K562 (cell line): Measurements from ENCODE around the gene TOX3. TPM values are rescaled to one million over a fixed set of nuclear protein-coding genes. Genes with fewer than 3 reads are reported as not detected.

Experiments used
- ATAC-seq: fragments of 200-7000 bp; cut with Tn5 transposase; 3 replicates; pipeline ENCODE4 v1.9.1; 2020; ENCODE audit warnings: moderate library complexity
- BruUV-seq: library from RNA; stranded (reverse); fragments of 400-500 nt; replicated peaks from 2 replicates; lab custom pipeline; 2021; lab: Mats Ljungman, UMichigan
- CTCF ChIA-PET: fragments of 300-600 bp; formaldehyde crosslinking; extraction: SDS; loops from one replicate; lab custom pipeline; 2021; ENCODE audit warnings: low intra/inter-chr PET ratio; lab: Yijun Ruan, JAX
- POLR2A ChIA-PET: fragments of 300-600, 350-650 bp; sonication (Branson Sonifier 250); formaldehyde crosslinking; extraction: SDS; loops from one replicate; lab custom pipeline; 2021; ENCODE audit warnings: antibody characterized with exemption, inconsistent platforms; lab: Yijun Ruan, JAX
- DNase-seq, 4 experiments: peaks; one replicate each; pipeline versions ENCODE4 v3.0.0 to v3.0.0-alpha.2; 2011 to 2018; ENCODE audit warnings: low spot score in 3 of 4, mixed read lengths in 3 of 4; ENCODE audit errors: extremely low read depth in 1 of 4
- FAIRE-seq: peaks from 2 replicates; lab custom pipeline; 2011; peaks lifted over from hg19 to GRCh38; lab: Jason Lieb, UNC
- H2AFZ ChIP-seq: 2 replicates; pipeline ENCODE4 v1.6.0; 2011; ENCODE audit warnings: low read depth, low read length, control low read depth, inconsistent platforms
- H3K27ac ChIP-seq: fragments of 200-600 bp; 3 replicates; pipeline ENCODE4 v1.8.0; 2011; ENCODE audit warnings: low read depth, mild to moderate bottlenecking, control low read depth, inconsistent platforms, low read length, moderate library complexity, mixed read lengths; ENCODE audit errors: extremely low read depth
- H3K27me3 ChIP-seq, 2 experiments: fragments of 300-600 bp in 1 of 2; 2 replicates in 1 of 2; 3 replicates in 1 of 2; pipeline versions ENCODE4 v1.6.0 to v1.8.0; 2011; ENCODE audit warnings: inconsistent platforms in 2 of 2, low read length in 2 of 2, mild to moderate bottlenecking in 1 of 2, mixed read lengths in 1 of 2, moderate library complexity in 1 of 2; ENCODE audit not compliant: control insufficient read depth in 2 of 2, insufficient read depth in 2 of 2
- H3K36me3 ChIP-seq: fragments of 300-600 bp; 3 replicates; pipeline ENCODE4 v1.8.0; 2011; ENCODE audit warnings: mild to moderate bottlenecking, low read length, inconsistent platforms; ENCODE audit not compliant: control insufficient read depth, insufficient read depth
- H3K4me1 ChIP-seq, 2 experiments: fragments of 200-600 bp in 1 of 2; replicated peaks in 1 of 2; 2 replicates in 1 of 2; 3 replicates in 1 of 2; pipeline versions ENCODE4 v1.5.1 to v1.8.0; 2011; ENCODE audit warnings: inconsistent platforms in 2 of 2, low read length in 2 of 2, mild to moderate bottlenecking in 1 of 2, mixed read lengths in 1 of 2, moderate library complexity in 1 of 2; ENCODE audit not compliant: control insufficient read depth in 2 of 2, insufficient read depth in 2 of 2
- H3K4me2 ChIP-seq: 2 replicates; pipeline ENCODE4 v1.6.1; 2011; ENCODE audit warnings: low read length, control low read depth, inconsistent platforms, mixed read lengths; ENCODE audit not compliant: insufficient read depth
- H3K4me3 ChIP-seq: fragments of 200-600 bp; sonication (generic), shearing (Covaris generic); 2 replicates; pipeline ENCODE4 v1.5.1; 2016; ENCODE audit warnings: control low read depth, inconsistent platforms
- H3K79me2 ChIP-seq: fragments of 200-600 bp; 3 replicates; pipeline ENCODE4 v1.8.0; 2011; ENCODE audit warnings: low read length, inconsistent platforms; ENCODE audit not compliant: control insufficient read depth, insufficient read depth
- H3K9ac ChIP-seq, 2 experiments: 2 replicates each; pipeline versions ENCODE4 v1.6.0 to v1.6.1; 2011; ENCODE audit warnings: low read depth in 2 of 2, low read length in 2 of 2, control low read depth in 1 of 2, inconsistent platforms in 1 of 2, mild to moderate bottlenecking in 1 of 2, mixed read lengths in 1 of 2; ENCODE audit not compliant: insufficient read depth in 1 of 2
- H3K9me1 ChIP-seq: one replicate; pipeline ENCODE4 v1.6.0; 2011; ENCODE audit warnings: inconsistent platforms, mild to moderate bottlenecking, low read length, moderate library complexity; ENCODE audit not compliant: control insufficient read depth, insufficient read depth
- H3K9me3 ChIP-seq: replicated peaks from 2 replicates; pipeline ENCODE4 v1.5.1; 2011; ENCODE audit warnings: low read depth, low read length, inconsistent platforms; ENCODE audit not compliant: control insufficient read depth, insufficient read depth
- H4K20me1 ChIP-seq: replicated peaks from 2 replicates; pipeline ENCODE4 v1.6.1; 2011; ENCODE audit warnings: low read length, inconsistent platforms, mixed read lengths; ENCODE audit not compliant: control insufficient read depth, insufficient read depth
- ATF2 ChIP-seq: sonication (generic); formaldehyde crosslinking; IDR thresholded peaks from 2 replicates; pipeline ENCODE4 v1.8.1; 2022; ENCODE audit warnings: missing genetic modification reagents
- BRF1 ChIP-seq: IDR thresholded peaks from 3 replicates; pipeline ENCODE4 v1.6.1; 2011; ENCODE audit warnings: borderline replicate concordance, mild to moderate bottlenecking; ENCODE audit not compliant: insufficient read length; ENCODE audit errors: extremely low read depth
- CAMTA2 ChIP-seq: fragments of 250-450 bp; sonication (Bioruptor Pico); conservative IDR thresholded peaks from 2 replicates; pipeline ENCODE4 v1.5.1; 2022
- FOXM1 ChIP-seq, 2 experiments: fragments of 450-650 bp in 1 of 2; sonication (generic) in 1 of 2; formaldehyde crosslinking in 1 of 2; IDR thresholded peaks; 2 replicates each; pipeline versions ENCODE4 v1.6.1 to v1.9.0; 2017 to 2022; ENCODE audit warnings: low read depth in 2 of 2, mild to moderate bottlenecking in 2 of 2, missing genetic modification reagents in 1 of 2, moderate library complexity in 1 of 2
- PCBP2 ChIP-seq: fragments of 200-400 bp; formaldehyde crosslinking; IDR thresholded peaks from 2 replicates; pipeline ENCODE4 v1.6.1; 2018; ENCODE audit warnings: low read length, low read depth, mild to moderate bottlenecking, moderate library complexity; ENCODE audit not compliant: poor library complexity, severe bottlenecking
- RUNX1 ChIP-seq: sonication (generic); IDR thresholded peaks from 2 replicates; pipeline ENCODE4 v1.6.1; 2016; ENCODE audit warnings: antibody characterized with exemption, low read depth
- SAFB2 ChIP-seq: fragments of 200-400 bp; formaldehyde crosslinking; IDR thresholded peaks from 2 replicates; pipeline ENCODE4 v1.6.1; 2018; ENCODE audit warnings: borderline replicate concordance, low read length, low read depth, moderate library complexity; ENCODE audit not compliant: severe bottlenecking
- SRSF1 ChIP-seq: fragments of 200-400 bp; formaldehyde crosslinking; IDR thresholded peaks from 2 replicates; pipeline ENCODE4 v1.6.1; 2017; ENCODE audit warnings: mild to moderate bottlenecking, low read depth, low read length, moderate library complexity
- ZFP30 ChIP-seq: fragments of 250-450 bp; sonication (Bioruptor Pico); IDR thresholded peaks from 2 replicates; pipeline ENCODE4 v1.8.0; 2022; ENCODE audit warnings: moderate library complexity, mild to moderate bottlenecking, inconsistent platforms, borderline replicate concordance
- ZNF398 ChIP-seq: fragments of 250-450 bp; sonication (Bioruptor Pico); IDR thresholded peaks from 2 replicates; pipeline ENCODE4 v1.8.0; 2021; ENCODE audit warnings: moderate library complexity, mild to moderate bottlenecking, inconsistent platforms
- ZNF408 ChIP-seq: fragments of 250-450 bp; sonication (Bioruptor Pico); IDR thresholded peaks from 2 replicates; pipeline ENCODE4 v1.4.0; 2020; ENCODE audit warnings: low read depth, mild to moderate bottlenecking, moderate library complexity
- ZNF512 ChIP-seq: IDR thresholded peaks from 2 replicates; pipeline ENCODE4 v1.6.1; 2016; ENCODE audit warnings: missing genetic modification characterization, missing compliant biosample characterization
- ZNF586 ChIP-seq: fragments of 450-650 bp; formaldehyde crosslinking; conservative IDR thresholded peaks from 2 replicates; pipeline ENCODE4 v1.4.0; 2020; ENCODE audit warnings: mild to moderate bottlenecking, moderate library complexity
- WGBS: fragments of 100-300 bp; shearing (Covaris generic); methylation state at CpG from one replicate; pipeline ENCODE4 v1.1.6; 2016; ENCODE audit warnings: low coverage, mixed read lengths; ENCODE audit not compliant: insufficient coverage; ENCODE audit errors: missing lambda C conversion rate; 5-methylcytosine and 5-hydroxymethylcytosine counted together
- in situ Hi-C: fragments of 300-500 bp; cut with MboI; formaldehyde crosslinking; loops from 4 replicates; pipeline ENCODE4 v1.15.0; 2018; ENCODE audit warnings: inconsistent platforms, mixed read lengths
- intact Hi-C: fragments of 100-400 bp; cut with micrococcal nuclease; formaldehyde crosslinking; loops from 2 replicates; pipeline ENCODE4 v1.14.2; 2022
- polyA plus RNA-seq, 8 experiments: library from polyadenylated mRNA; depleted of rRNA in 4 of 8; stranded (reverse) in 5 of 8; unstranded in 3 of 8; fragments of >200 nt; fragmentation: Nextera tagmentation in 2 of 8; fragmentation: Illumina TruSeq in 1 of 8; extraction: Ambion mirVana in 2 of 8; extraction: Trizol in 1 of 8; gene quantifications; 2 replicates each; pipeline versions ENCODE4 v1.2.1 to v1.2.3, GENCODE V29; 2011 to 2014; ENCODE audit warnings: inconsistent platforms in 1 of 8, missing spikeins in 1 of 8
- total RNA-seq, 7 experiments: library from RNA; depleted of rRNA in 6 of 7; stranded (reverse); fragments of >200 nt in 6 of 7; fragmentation: Illumina TruSeq in 2 of 7; extraction: Trizol in 2 of 7; gene quantifications; 2 replicates each; pipeline versions ENCODE4 v1.2.1 to v1.2.3, GENCODE V29; 2011 to 2021; ENCODE audit warnings: low replicate concordance in 1 of 7
- TF ChIP-seq, protein P1 (sequence below), 2 experiments: fragments of 450-650 bp in 1 of 2; sonication (generic) in 1 of 2; formaldehyde crosslinking; conservative IDR thresholded peaks; 2 replicates each; pipeline versions ENCODE4 v1.4.0 to v1.8.1; 2020 to 2022; ENCODE audit warnings: mild to moderate bottlenecking in 1 of 2, missing genetic modification reagents in 1 of 2

TOX3 gene
- total and polyA plus RNA-seq, 9 of the 15 experiments (the other 6 are each of a cell fraction or from before 2014, with no cell fraction given) = not detected

DNA sequence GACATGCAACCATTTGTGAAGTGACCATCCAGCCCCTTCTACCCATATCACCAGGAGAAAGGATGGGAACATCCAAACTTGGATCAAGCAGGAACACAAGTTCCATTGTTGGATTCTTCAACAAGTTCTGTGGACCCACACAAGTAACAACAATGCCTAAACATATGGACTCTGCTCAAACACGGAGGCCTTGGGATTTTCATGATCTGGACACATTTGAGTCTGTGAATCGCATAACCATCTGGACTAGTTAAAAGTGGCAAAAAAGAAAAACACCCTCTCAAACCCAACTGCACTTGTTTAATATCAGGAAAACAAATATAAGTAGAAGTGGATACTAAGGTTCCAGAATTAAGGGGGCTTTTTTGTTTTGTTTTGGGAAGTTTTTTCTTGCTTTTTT is 70.8 kb downstream of the TOX3 start:
- H3K27me3 ChIP-seq = no peaks in the 10 kb centered on the region
- H3K36me3 ChIP-seq = no peaks in the 10 kb centered on the region
- CTCF ChIA-PET = no interaction called here
- DNase-seq (no peak), FAIRE-seq (no peak), ATAC-seq (no peak)
- no peaks in the 10 kb centered on the region for H3K9me1 ChIP-seq
- no peak overlapping the region for H3K4me2 ChIP-seq
- intact Hi-C loops (no loop called here), in situ Hi-C loops (no loop called here)
- no peak for TF ChIP-seq ZFP30 (CRISPR knock-in tag)
- no peak for TF ChIP-seq ZNF398
- TF ChIP-seq ZNF512 = no peak
- TF ChIP-seq, protein P1, sequence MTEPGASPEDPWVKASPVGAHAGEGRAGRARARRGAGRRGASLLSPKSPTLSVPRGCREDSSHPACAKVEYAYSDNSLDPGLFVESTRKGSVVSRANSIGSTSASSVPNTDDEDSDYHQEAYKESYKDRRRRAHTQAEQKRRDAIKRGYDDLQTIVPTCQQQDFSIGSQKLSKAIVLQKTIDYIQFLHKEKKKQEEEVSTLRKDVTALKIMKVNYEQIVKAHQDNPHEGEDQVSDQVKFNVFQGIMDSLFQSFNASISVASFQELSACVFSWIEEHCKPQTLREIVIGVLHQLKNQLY (CRISPR knock-in tag; conservative IDR thresholded peaks at IDR 0.05) = no peak
- TF ChIP-seq ZNF586 (CRISPR knock-in tag) = no peak
- TF ChIP-seq SAFB2 = no peak
- no peak for TF ChIP-seq RUNX1
- TF ChIP-seq PCBP2 = no peak
- TF ChIP-seq FOXM1 (IDR thresholded peaks at IDR 0.05; ENCODE audit: low read depth) = no peak
- TF ChIP-seq FOXM1 (CRISPR knock-in tag; IDR thresholded peaks at IDR 0.05; ENCODE audit: low read depth) = no peak
- no peak for TF ChIP-seq ZNF408 (CRISPR knock-in tag)
- no peak for TF ChIP-seq ATF2 (CRISPR knock-in tag)
- TF ChIP-seq SRSF1 = no peak
- no peak for TF ChIP-seq CAMTA2 (CRISPR knock-in tag)
- no peak for TF ChIP-seq BRF1
- no peaks in the 10 kb centered on the region for H4K20me1 ChIP-seq
- 0% methylated on average over 2 of the region's 2 CpGs for WGBS
- no peak overlapping the region for H3K27ac ChIP-seq
- no peak overlapping the region for H2AFZ ChIP-seq
- no peaks in the 10 kb centered on the region for H3K79me2 ChIP-seq
- H3K9ac ChIP-seq = no peak overlapping the region
- no peaks in the 10 kb centered on the region for H3K4me1 ChIP-seq
- POLR2A ChIA-PET = no interaction called here
- no TSS peak for BruUV-seq
- H3K4me3 ChIP-seq = no peak overlapping the region
- no peaks in the 10 kb centered on the region for H3K9me3 ChIP-seq
